Mesendoderm (in vitro differentiated cells): ENCODE data around the gene ESYT2.

Source experiments
- DNase-seq: peaks from one replicate; pipeline ENCODE4 v3.0.0; 2013
- H2AK5ac ChIP-seq: 2 replicates; pipeline ENCODE4 v1.6.1; 2013; ENCODE audit warnings: low read length, inconsistent platforms
- H2BK120ac ChIP-seq: 2 replicates; pipeline ENCODE4 v1.6.1; 2013; ENCODE audit warnings: low read depth, mild to moderate bottlenecking, low read length, moderate library complexity, mixed read lengths
- H2BK15ac ChIP-seq: replicated peaks from 2 replicates; pipeline ENCODE4 v1.6.1; 2013; ENCODE audit warnings: low read depth, mild to moderate bottlenecking, moderate library complexity
- H2BK5ac ChIP-seq: 2 replicates; pipeline ENCODE4 v1.6.1; 2013; ENCODE audit warnings: low read length, inconsistent platforms
- H3K18ac ChIP-seq: 2 replicates; pipeline ENCODE4 v1.6.1; 2013; ENCODE audit warnings: mild to moderate bottlenecking, low read length, mixed read lengths
- H3K23ac ChIP-seq: one replicate; pipeline ENCODE4 v1.6.1; 2013; ENCODE audit warnings: low read length
- H3K27ac ChIP-seq: 2 replicates; pipeline ENCODE4 v1.5.1; 2013; ENCODE audit warnings: low read depth, mild to moderate bottlenecking, inconsistent platforms, low read length, moderate library complexity
- H3K27me3 ChIP-seq: 2 replicates; pipeline ENCODE4 v1.6.1; 2013; ENCODE audit warnings: low read length, control low read depth, mild to moderate bottlenecking, inconsistent platforms; ENCODE audit not compliant: insufficient read depth, poor library complexity
- H3K36me3 ChIP-seq: 2 replicates; pipeline ENCODE4 v1.6.1; 2013; ENCODE audit warnings: low read length, inconsistent platforms; ENCODE audit not compliant: control insufficient read depth, insufficient read depth
- H3K4ac ChIP-seq: one replicate; pipeline ENCODE4 v1.6.1; 2013; ENCODE audit warnings: low read depth, mild to moderate bottlenecking, low read length, moderate library complexity
- H3K4me1 ChIP-seq: 2 replicates; pipeline ENCODE4 v1.6.1; 2013; ENCODE audit warnings: low read depth, low read length, inconsistent platforms; ENCODE audit not compliant: control insufficient read depth
- H3K4me2 ChIP-seq: 2 replicates; pipeline ENCODE4 v1.6.1; 2013; ENCODE audit warnings: low read length
- H3K4me3 ChIP-seq: 2 replicates; pipeline ENCODE4 v1.5.1; 2013; ENCODE audit warnings: mild to moderate bottlenecking, low read length
- H3K56ac ChIP-seq: one replicate; pipeline ENCODE4 v1.6.1; 2013; ENCODE audit warnings: low read length
- H3K79me1 ChIP-seq: 2 replicates; pipeline ENCODE4 v1.6.1; 2013; ENCODE audit warnings: low read length, inconsistent platforms
- H3K79me2 ChIP-seq: 2 replicates; pipeline ENCODE4 v1.6.1; 2013; ENCODE audit warnings: mild to moderate bottlenecking, low read length; ENCODE audit not compliant: control insufficient read depth, insufficient read depth
- H3K9ac ChIP-seq: 2 replicates; pipeline ENCODE4 v1.6.1; 2013; ENCODE audit warnings: low read length, inconsistent platforms
- H4K5ac ChIP-seq: one replicate; pipeline ENCODE4 v1.6.1; 2013; ENCODE audit warnings: low read length
- H4K8ac ChIP-seq: one replicate; pipeline ENCODE4 v1.6.1; 2013; ENCODE audit warnings: low read depth, mild to moderate bottlenecking, control low read depth, low read length, moderate library complexity
- WGBS: extraction: QIAGEN DNeasy Blood & Tissue Kit; methylation state at CpG from one replicate; pipeline ENCODE4 v1.1.7; 2013; ENCODE audit warnings: low lambda C conversion rate, missing lambda C conversion rate; ENCODE audit not compliant: insufficient coverage; ENCODE audit errors: extremely low coverage; 5-methylcytosine and 5-hydroxymethylcytosine counted together

Gene ESYT2

DNA sequence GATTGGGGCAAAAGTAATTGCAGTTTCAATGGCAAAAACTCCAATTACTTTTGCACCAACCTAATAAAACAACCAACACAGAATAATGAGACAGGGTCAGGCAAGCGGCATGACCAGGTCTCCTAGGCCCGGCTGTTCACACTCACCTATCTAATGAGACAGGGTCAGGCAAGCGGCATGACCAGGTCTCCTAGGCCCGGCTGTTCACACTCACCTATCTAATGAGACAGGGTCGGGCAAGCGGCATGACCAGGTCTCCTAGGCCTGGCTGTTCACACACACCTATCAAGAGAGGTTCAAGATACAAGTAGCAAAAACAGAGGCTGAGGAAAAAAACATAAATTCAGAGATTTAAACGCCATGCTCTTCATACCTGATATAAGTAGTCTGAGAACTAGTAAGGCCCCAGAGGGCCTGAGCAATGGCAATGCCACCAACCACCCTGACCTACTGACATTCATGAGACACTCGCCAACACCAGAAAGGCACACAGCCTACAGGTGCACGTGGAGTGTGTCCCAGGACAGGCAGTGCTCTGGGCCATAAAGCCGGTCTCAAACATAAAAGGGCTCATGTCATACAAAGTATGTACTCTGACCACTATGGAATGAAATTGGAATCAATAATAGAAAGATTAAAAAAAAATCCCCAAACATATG is 84.1 kb downstream of the ESYT2 start:
- Histone ChIP-seq H3K4me3 (no peak overlapping the region), H3K36me3 (peaks cover 3% of the 10 kb centered on the region), H2BK120ac (no peak overlapping the region), H2BK5ac (no peak overlapping the region), H4K8ac (no peak overlapping the region), H2BK15ac (no peak overlapping the region), H3K79me1 (no peaks in the 10 kb centered on the region), H3K4me2 (no peak overlapping the region), H3K79me2 (no peaks in the 10 kb centered on the region), H3K9ac (no peak overlapping the region), H4K5ac (no peak overlapping the region), H3K18ac (no peak overlapping the region), H3K56ac (no peak overlapping the region), H3K23ac (no peak overlapping the region), H3K27ac (no peak overlapping the region), H3K27me3 (no peaks in the 10 kb centered on the region), H2AK5ac (no peak overlapping the region), H3K4me1 (no peaks in the 10 kb centered on the region), H3K4ac (no peak overlapping the region)
- no peak for DNase-seq
- no CpG with 5 or more reads among the region's 10 CpGs for WGBS

DNA sequence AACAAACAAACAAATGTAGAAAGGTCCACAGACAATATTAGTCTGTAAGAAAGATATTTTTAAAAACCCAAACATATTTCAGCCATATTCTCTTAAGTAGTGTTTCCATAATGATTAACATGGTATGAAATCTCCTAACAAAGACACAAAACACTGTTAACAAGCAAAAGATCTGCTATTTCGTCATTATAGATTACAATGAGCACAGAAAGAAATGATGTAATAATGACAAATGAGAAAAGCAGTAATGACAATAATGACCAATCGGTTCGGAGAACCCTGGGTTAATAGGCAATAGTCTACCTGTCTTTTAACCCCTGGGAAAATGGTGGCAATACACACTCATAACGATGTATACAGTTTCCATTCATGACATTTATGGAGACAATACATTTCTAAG is 85.2 kb downstream of the ESYT2 start:
- no peak overlapping the region for H2BK5ac ChIP-seq
- WGBS, result no CpG with 5 or more reads among the region's 4 CpGs
- H3K27ac ChIP-seq, result no peak overlapping the region
- H3K23ac ChIP-seq, result no peak overlapping the region
- no peak overlapping the region for H3K4me2 ChIP-seq
- H3K18ac ChIP-seq, result no peak overlapping the region
- H3K4me1 ChIP-seq, result no peaks in the 10 kb centered on the region
- H2BK120ac ChIP-seq, result no peak overlapping the region
- H3K36me3 ChIP-seq, result peaks cover 3% of the 10 kb centered on the region
- DNase-seq, result no peak
- H3K27me3 ChIP-seq, result no peaks in the 10 kb centered on the region
- no peak overlapping the region for H3K4ac ChIP-seq
- H3K79me2 ChIP-seq, result no peaks in the 10 kb centered on the region
- no peak overlapping the region for H4K5ac ChIP-seq
- H2BK15ac ChIP-seq, result no peak overlapping the region
- no peaks in the 10 kb centered on the region for H3K79me1 ChIP-seq
- H3K9ac ChIP-seq, result no peak overlapping the region
- H3K4me3 ChIP-seq, result no peak overlapping the region
- no peak overlapping the region for H2AK5ac ChIP-seq
- H4K8ac ChIP-seq, result no peak overlapping the region
- no peak overlapping the region for H3K56ac ChIP-seq

GRCh38 chr7:158743219-158743618 is 86.1 kb downstream of the ESYT2 start:
- no CpG with 5 or more reads among the region's 17 CpGs for WGBS
- Histone ChIP-seq H3K36me3 (peaks cover 3% of the 10 kb centered on the region), H3K27me3 (no peaks in the 10 kb centered on the region), H3K4me1 (no peaks in the 10 kb centered on the region), H2BK15ac (no peak overlapping the region), H2BK120ac (no peak overlapping the region), H3K4me3 (no peak overlapping the region), H3K18ac (no peak overlapping the region), H3K56ac (no peak overlapping the region), H4K5ac (no peak overlapping the region), H3K27ac (no peak overlapping the region), H3K9ac (no peak overlapping the region), H4K8ac (no peak overlapping the region), H3K79me2 (no peaks in the 10 kb centered on the region), H3K79me1 (no peaks in the 10 kb centered on the region), H3K23ac (no peak overlapping the region), H3K4ac (no peak overlapping the region), H2BK5ac (no peak overlapping the region), H3K4me2 (no peak overlapping the region), H2AK5ac (no peak overlapping the region)
- DNase-seq, result peak; percentile 16

DNA sequence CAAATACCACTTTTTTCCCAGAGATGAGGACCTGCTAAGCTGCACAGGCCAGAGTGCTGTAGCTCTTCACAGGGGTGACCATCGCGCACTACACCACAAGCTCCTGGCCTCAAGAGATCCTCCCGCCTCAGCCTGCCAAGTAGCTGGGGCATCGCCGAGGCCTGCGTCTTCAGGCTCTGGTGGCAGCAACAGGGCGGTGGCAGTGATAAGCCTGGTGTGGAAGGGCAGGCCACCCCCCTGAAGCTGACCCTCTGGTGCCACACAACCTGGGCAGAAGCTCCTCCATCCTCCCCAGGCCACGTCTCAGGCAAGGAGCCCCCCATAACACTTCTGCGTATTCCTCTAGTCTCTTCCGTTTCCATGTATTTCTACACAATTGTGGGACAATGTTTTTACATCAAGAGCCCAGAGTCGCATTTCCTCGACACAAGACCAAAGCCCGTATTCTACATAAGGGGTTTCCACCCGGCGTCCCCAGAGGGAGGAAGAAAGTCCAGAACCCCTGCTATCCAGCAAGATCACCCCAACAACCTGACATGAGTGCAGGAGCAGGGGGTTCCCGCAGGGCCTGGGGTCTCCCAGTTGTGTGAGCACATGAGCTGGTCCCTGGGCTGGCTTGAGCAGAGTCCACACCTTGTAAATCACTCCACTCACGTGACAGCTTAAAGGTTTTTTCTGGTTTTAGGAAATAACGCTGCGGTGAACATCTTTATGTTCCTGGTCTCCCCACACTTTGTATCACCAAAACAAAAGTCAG is 87.1 kb downstream of the ESYT2 start:
- no peak for DNase-seq
- Histone ChIP-seq H3K23ac (no peak overlapping the region), H3K36me3 (peaks cover 3% of the 10 kb centered on the region), H3K56ac (no peak overlapping the region), H3K18ac (no peak overlapping the region), H2AK5ac (no peak overlapping the region), H2BK15ac (no peak overlapping the region), H3K27ac (no peak overlapping the region), H3K9ac (no peak overlapping the region), H3K27me3 (no peaks in the 10 kb centered on the region), H3K4me1 (no peaks in the 10 kb centered on the region), H4K8ac (no peak overlapping the region), H3K79me1 (no peaks in the 10 kb centered on the region), H3K79me2 (no peaks in the 10 kb centered on the region), H3K4me2 (no peak overlapping the region), H3K4ac (no peak overlapping the region), H2BK5ac (no peak overlapping the region), H3K4me3 (no peak overlapping the region), H2BK120ac (no peak overlapping the region), H4K5ac (no peak overlapping the region)
- no CpG with 5 or more reads among the region's 19 CpGs for WGBS

DNA sequence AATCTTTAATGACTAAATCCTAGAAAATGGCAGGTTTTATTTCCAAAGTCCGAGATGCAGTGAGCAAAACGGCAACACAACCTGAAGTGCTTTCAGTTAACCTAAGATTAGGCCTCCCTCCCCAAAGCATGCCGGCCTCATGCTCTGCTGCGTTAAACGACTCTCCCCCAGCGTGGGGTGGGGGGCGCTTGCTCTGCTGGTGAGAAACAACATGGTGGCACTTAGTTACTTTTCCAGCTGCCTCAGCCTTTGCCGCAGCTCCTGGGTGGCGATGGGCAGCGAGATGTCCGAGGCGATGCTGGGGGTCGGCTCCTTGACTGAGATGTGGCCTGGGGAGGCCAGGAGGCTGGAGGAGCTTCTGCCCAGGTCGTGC is 88.0 kb downstream of the ESYT2 start:
- Histone ChIP-seq H3K36me3 (peaks cover 3% of the 10 kb centered on the region), H3K9ac (no peak overlapping the region), H3K4me1 (no peaks in the 10 kb centered on the region), H4K5ac (no peak overlapping the region), H3K4me2 (no peak overlapping the region), H3K18ac (no peak overlapping the region), H3K27me3 (no peaks in the 10 kb centered on the region), H2BK5ac (no peak overlapping the region), H3K79me2 (no peaks in the 10 kb centered on the region), H2BK120ac (no peak overlapping the region), H2AK5ac (no peak overlapping the region), H2BK15ac (no peak overlapping the region), H3K27ac (no peak overlapping the region), H4K8ac (no peak overlapping the region), H3K79me1 (no peaks in the 10 kb centered on the region), H3K4me3 (no peak overlapping the region), H3K56ac (no peak overlapping the region), H3K4ac (no peak overlapping the region), H3K23ac (no peak overlapping the region)
- DNase-seq, result no peak
- no CpG with 5 or more reads among the region's 14 CpGs for WGBS
